VCaP (cell line): ENCODE data around the gene RNF113B.
A peak's percentile ranks its signal among the peaks of the same experiment; 100 is the strongest.

Experiments
- H3K27ac ChIP-seq: fragments of 450-650 bp; 2 replicates; pipeline ENCODE4 v1.5.1; 2017
- TF ChIP-seq, protein P1 (sequence below): fragments of 450-650 bp; conservative IDR thresholded peaks from 2 replicates; pipeline ENCODE4 v1.5.1; 2017; ENCODE audit warnings: mild to moderate bottlenecking, moderate library complexity

Gene RNF113B

DNA sequence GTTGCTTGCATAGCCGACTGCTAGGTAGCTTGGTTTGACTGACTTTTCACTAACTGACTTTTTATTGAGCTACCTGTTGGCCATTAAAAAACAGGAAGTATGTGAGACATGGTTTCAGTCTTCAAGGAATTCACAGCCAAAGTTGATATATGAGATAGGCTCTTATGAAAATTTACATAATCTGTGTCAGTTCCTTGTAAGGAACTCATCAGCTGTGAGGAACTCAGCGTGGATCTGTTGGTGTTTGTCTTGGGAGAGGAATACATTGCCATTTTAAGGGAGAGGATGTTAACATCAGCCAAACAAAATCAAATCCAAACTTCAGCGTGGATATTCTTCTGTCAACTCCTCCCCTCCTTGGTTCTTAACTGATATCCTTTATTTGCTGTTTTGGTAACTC lies 2.0 kb downstream of the RNF113B start:
- TF ChIP-seq, protein P1, sequence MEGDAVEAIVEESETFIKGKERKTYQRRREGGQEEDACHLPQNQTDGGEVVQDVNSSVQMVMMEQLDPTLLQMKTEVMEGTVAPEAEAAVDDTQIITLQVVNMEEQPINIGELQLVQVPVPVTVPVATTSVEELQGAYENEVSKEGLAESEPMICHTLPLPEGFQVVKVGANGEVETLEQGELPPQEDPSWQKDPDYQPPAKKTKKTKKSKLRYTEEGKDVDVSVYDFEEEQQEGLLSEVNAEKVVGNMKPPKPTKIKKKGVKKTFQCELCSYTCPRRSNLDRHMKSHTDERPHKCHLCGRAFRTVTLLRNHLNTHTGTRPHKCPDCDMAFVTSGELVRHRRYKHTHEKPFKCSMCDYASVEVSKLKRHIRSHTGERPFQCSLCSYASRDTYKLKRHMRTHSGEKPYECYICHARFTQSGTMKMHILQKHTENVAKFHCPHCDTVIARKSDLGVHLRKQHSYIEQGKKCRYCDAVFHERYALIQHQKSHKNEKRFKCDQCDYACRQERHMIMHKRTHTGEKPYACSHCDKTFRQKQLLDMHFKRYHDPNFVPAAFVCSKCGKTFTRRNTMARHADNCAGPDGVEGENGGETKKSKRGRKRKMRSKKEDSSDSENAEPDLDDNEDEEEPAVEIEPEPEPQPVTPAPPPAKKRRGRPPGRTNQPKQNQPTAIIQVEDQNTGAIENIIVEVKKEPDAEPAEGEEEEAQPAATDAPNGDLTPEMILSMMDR = no peak
- H3K27ac ChIP-seq = peak overlapping the region; percentile 89

DNA sequence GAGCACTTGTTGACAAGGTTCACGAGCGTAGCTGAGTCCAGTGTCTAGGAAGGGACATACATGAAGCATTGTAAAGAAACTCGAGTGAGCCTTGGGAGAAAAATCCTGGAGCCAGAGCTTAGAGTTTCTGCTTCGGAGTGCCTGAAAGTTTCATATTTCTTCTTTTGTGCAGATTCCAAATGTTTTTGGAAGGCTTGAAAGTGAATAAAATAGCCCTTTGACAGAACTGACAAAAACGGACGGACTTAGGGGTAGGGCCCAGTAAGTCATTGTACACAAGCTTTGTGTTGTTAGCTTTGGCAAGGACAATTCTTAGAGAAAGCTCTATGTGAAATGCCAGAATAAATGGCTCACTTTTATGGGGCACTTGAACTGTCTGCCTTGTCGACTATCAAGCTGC lies 2.8 kb downstream of the RNF113B start:
- TF ChIP-seq, protein P1 = no peak
- H3K27ac ChIP-seq = peak overlapping the region; percentile 89

DNA sequence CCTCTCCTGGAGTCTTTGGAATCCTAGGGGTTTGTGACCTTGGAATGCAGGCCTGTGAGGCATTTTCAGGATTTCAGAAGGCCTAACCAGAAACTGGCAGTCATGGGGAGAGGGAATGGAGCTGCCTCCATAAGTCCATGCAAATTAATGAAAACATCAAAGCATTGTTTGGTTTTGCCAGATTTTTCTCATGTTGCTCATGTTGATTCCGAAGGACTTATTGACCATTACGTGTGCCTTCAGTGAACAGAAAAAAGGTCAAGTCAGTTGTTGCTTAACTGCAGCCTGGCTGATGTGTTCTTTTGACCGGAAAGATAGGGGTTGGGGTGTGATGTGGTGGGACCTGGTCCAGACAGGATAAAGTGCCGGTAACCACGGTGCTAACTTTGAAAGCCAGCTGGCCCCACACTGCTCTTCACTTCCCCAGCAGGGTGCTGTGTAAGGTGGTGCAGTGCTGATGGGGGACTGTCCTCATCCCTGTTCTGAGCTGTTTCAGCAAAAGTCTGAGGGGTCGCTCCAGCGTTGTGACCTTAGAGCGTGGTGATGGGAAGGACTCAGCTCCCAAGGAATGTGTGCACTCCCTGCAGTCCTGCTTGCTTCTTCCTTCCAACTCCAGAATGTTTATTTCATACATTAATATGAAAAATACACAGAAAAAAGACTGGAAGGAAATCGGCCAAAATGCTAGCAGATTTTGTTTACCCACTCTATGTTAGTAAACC lies 3.5 kb downstream of the RNF113B start:
- peak overlapping the region; percentile 89 for H3K27ac ChIP-seq
- TF ChIP-seq, protein P1 = no peak

DNA sequence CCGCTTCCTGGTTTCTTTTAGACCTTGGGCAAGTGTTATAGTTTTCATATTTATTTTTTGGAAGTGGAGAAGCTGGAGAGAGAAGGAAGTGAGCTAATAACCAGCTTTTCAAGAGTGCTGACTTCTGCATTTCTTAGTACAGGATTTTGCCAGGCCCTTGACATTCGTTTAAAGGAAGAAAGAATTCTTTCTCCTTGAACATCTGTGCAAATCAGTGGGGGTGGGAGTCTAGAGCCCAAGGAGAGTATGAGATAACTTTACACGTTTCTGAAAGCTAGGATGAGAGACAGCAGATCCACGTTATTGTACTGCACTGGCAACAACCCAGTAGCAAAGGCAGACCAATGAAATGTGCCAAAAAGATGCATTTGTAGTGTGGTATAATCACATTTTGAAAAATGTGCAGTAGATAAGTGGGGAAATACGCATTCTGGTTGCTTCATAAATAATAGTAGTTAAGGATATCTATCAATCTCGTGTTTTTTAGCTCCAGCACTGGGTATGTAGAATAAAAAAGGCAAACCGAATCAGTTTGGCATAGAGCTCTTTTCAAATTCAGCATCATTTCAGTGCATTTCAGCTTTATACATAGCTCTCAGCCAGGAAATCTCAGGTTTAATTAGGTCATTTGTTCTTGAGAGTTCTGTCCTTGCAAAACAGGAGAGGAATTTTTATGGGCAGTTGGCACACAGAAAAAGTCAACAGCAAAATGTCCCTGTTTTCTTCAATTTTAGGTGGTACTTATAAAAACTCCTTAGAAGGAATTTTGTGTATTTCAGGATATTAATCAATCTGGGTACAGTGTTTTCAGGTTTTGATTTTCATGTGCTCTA lies 4.3 kb downstream of the RNF113B start:
- TF ChIP-seq, protein P1 = no peak
- H3K27ac ChIP-seq = peak overlapping the region; percentile 89

DNA sequence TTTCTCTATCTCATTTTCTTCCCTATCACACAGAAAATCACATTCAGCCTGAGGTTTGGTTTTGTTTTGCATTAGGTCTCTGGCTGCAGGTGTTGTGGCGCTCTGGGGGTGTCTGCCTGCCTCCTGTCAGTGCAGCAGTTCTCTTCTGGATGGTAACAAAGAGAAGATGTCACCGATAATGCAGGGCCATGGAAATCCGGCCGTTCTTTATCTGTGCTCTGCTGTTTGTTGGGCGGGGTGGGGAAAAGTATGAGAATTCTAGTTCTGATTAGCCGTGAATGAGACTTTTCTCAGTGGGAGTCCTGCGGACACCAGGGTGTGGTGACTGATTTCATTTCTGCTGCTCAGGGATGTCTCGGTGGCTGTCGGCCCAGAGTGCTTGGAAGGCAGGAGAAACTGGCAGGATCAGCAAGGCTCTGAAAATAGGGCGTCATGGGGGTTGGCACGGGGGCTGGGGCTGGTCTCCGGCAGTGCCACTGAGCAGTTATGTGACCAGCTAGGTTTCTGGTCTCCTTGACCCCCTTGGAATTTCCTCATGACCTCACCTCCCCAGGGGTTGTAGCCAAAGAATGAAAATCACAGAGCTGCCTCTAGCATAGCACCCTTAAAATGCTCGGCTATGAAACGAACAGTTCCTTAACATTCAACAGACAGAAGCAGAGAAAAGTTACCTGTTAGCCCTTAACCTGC lies 5.0 kb downstream of the RNF113B start:
- H3K27ac ChIP-seq = peak overlapping the region; percentile 89
- TF ChIP-seq, protein P1 = no peak

DNA sequence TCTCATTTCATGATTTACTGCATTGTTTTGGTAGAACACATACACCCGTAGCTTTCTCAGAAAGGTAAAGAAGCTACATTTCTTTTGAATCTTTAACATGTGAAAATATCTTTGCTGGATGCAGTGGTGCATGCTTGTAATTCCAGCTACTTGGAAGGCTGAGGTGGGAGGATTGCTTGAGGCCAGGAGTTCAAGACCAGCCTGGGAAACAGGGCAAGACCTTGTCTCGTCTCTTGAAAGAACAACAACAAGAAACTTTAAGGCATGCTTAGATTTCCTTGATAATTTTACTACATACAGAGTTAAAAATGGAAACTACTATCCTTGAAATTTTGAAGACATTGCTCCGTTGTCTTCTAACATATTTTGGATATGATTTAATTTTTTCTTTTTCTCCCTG lies 7.7 kb downstream of the RNF113B start:
- H3K27ac ChIP-seq = no peak overlapping the region
- TF ChIP-seq, protein P1 = no peak

DNA sequence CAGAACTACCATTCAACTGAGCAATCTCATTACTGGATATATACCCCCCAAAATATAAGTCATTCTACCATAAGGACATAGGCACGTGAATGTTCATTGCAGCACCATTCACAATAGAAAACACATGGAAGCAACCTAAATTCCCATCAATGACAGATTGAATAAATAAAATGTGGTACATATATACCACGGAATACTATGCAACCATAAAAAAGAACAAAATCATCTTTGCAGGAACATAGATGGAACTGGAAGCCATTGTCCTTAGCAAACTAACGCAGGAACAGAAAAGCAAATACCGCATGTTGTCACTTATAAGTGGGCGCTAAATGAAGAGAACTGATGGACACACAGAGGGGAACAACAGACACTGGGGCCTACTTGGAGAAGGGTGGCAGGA lies 14.1 kb downstream of the RNF113B start:
- TF ChIP-seq, protein P1 = no peak

More for the DNA sequence above, 14.1 kb downstream of the RNF113B start:
- H3K27ac ChIP-seq = no peak overlapping the region
